ENCODE measurements around the gene WDR83.

DNA sequence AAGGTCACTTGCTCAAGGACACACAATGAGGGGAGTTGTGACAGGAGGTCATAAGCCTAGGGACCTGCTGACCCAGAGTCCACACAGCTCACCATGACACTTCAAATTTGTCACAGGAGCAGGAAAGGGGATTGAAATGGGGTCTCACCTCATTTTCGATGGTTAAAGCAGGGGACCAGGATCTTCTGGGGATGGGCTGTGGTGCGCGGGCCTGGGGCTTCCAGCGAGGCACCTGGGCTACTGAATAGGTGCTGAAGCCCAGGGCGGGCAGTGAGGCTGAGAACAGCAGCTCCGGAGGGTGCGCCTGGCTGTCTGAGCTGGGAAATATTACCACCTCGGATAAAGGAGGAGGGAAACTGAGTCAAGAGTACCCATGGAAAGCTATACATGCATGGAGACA, 11.1 kb upstream of the WDR83 start:
- no peak for TF ChIP-seq EZH2 (IDR thresholded peaks at IDR 0.05; ENCODE audit: borderline replicate concordance)
- TF ChIP-seq, protein P1, sequence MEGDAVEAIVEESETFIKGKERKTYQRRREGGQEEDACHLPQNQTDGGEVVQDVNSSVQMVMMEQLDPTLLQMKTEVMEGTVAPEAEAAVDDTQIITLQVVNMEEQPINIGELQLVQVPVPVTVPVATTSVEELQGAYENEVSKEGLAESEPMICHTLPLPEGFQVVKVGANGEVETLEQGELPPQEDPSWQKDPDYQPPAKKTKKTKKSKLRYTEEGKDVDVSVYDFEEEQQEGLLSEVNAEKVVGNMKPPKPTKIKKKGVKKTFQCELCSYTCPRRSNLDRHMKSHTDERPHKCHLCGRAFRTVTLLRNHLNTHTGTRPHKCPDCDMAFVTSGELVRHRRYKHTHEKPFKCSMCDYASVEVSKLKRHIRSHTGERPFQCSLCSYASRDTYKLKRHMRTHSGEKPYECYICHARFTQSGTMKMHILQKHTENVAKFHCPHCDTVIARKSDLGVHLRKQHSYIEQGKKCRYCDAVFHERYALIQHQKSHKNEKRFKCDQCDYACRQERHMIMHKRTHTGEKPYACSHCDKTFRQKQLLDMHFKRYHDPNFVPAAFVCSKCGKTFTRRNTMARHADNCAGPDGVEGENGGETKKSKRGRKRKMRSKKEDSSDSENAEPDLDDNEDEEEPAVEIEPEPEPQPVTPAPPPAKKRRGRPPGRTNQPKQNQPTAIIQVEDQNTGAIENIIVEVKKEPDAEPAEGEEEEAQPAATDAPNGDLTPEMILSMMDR (IDR thresholded peaks at IDR 0.05; ENCODE audit: poor library complexity): no peak

All from hepatocyte (in vitro differentiated cells).